Measurements from ENCODE around the gene NPAS3.

The NPAS3 gene

GRCh38 chr14:33781236-33781635, 842.6 kb downstream of the NPAS3 start:
- no peak for DNase-seq

DNA sequence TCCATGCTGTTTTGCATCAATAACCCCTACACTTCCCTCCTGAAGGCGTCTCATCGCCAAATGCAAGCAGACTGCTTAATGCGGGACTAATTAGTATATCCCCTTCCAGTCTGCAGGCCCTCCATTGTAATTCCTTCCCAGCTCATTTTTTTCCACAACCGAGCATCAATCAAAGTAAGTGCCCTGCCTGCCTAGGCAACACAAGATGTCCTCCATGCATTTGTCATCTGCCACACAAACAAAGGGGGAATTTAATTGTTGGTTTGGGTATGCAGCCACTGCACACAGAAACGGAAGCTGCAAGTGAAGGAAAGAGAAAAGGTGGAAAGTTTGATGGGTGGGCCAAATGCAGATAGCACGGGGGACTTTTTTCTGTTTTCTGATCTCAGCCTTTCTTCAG, 844.2 kb downstream of the NPAS3 start:
- DNase-seq = no peak

- no peak for DNase-seq
Measured at GRCh38 chr14:33786091-33786825, 847.6 kb downstream of the NPAS3 start.

DNA sequence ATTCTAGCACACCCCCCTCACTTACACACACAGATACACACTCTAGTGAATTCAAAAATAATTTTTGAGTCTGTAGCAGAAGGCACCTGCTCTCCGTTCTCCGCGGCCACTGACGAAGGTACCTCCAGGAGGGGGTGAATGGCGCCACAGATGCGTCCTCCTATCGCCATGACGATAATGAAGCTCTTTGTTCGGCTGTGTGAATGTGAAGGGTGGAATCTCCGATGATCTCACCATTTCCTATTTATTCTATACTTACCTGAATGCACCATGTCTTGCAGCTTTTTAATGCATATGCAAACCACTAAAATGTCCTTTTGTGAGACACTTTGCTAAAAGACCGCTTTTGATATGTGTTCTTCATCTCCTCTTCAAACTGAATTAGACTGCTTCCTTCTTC, 849.5 kb downstream of the NPAS3 start:
- DNase-seq = no peak

DNA sequence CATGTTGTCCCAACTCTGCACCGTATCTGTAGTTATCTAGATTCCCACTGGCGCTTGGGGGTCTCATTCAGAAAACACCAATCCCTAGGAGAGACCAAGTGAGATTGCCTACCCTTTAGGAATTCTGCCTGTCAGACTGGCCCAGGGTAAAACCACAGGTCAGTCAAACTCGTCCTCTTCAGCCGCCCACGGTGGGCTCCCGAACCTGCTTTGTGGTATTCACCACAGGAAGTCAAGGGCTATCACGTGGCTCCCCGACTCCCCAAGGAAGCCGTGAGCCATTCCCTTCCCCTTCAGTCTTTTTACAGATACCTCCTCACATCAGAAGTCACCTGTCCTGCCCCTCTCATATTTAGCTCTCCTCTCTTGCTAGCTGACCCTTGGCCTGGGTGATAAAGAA, 852.3 kb downstream of the NPAS3 start:
- DNase-seq = no peak

DNA sequence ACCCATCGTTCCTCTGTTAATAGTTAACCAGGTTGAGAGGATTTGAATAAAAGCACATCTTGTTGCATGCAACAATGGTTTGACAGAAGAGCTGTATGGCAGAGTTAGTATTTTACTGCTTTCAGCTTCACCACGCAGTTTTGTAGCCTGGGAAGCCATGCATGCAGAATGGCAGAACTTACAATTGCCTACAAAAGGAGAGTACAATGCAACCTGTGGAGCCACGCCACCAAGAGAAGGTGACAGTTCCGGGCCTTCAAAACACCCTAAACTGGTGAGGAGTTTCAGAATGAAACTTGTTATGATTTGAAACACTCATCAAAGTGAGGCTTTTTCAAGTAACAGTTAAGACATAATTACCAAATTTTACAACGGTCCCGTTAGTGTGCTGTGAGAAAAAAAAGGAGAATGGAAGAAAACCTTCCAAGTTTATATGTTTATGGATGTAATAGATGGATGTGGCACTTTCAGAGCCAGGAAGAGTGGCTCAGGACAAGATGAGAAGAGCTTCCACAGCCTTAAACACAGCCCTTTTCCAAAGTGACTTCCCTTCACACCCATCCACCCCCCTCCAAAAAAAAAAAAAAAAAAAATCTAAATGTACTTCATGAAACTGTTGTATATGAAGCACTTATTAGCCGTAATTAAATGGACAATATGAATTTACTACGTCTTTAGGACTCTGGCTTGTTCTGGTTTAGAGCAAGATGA, 853.5 kb downstream of the NPAS3 start:
- DNase-seq = no peak

GRCh38 chr14:33792720-33793368, 854.2 kb downstream of the NPAS3 start:
- peak; percentile 51 for DNase-seq

GRCh38 chr14:33793398-33794110, 854.9 kb downstream of the NPAS3 start:
- DNase-seq = no peak

- DNase-seq = no peak
Measured at GRCh38 chr14:33794791-33795305, 856.2 kb downstream of the NPAS3 start.

DNA sequence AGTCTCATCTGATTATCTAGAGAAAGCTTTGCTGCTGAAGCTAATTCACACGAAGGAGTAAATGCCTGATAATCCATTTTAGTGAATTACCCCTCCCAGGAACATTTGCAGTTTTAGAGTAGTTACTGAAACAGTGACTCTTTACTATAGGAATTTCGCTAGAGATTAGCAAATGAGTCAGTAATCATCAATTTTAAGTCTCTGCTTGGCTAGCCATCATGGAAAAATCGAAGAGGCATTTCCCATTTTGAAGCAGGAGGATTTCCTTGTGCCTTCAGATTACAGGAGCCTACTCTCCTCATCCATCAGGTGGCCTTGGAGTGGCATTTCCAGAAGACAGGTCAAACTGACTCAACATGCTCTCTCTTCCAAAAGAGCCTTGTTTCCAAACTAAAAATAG, 857.7 kb downstream of the NPAS3 start:
- no peak for DNase-seq

DNA sequence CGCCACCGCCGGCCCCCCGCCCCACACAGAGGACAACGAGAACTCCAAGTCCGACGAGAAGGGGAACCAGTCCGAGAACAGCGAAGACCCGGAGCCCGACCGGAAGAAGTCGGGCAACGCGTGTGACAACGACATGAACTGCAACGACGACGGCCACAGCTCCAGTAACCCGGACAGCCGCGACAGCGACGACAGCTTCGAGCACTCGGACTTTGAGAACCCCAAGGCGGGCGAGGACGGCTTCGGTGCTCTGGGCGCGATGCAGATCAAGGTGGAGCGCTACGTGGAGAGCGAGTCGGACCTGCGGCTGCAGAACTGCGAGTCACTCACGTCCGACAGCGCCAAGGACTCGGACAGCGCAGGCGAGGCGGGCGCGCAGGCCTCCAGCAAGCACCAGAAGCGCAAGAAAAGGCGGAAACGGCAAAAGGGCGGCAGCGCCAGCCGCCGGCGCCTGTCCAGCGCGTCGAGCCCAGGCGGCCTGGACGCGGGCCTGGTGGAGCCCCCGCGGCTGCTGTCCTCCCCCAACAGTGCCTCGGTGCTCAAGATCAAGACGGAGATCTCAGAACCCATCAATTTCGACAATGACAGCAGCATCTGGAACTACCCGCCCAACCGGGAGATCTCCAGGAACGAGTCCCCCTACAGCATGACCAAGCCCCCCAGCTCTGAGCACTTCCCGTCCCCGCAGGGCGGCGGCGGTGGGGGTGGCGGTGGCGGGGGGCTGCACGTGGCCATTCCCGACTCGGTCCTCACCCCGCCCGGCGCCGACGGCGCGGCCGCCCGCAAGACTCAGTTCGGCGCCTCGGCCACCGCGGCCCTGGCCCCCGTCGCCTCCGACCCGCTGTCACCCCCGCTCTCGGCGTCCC, 861.3 kb downstream of the NPAS3 start:
- DNase-seq = no peak

- no peak for DNase-seq
Measured at GRCh38 chr14:33800735-33801163, 862.1 kb downstream of the NPAS3 start.

DNA sequence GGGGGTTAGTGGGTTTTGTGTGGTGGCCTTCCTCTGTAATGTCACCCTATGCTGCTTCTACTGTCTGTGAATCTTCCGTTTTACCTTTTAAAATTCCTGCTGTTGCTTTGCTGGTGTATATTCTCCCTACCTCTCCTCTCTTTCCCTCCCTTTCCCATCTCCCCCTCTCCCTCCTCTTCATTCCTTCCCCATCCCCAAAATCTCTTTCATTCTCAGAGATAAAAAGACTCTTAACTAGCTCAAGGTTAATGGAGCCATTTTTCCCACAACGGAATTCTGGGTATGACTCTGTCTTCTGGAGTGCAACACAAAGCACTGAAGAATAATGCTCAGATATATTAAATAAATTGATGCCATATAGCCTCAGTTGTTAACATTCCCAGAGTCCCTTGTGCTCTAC, 864.1 kb downstream of the NPAS3 start:
- no peak for DNase-seq

DNA sequence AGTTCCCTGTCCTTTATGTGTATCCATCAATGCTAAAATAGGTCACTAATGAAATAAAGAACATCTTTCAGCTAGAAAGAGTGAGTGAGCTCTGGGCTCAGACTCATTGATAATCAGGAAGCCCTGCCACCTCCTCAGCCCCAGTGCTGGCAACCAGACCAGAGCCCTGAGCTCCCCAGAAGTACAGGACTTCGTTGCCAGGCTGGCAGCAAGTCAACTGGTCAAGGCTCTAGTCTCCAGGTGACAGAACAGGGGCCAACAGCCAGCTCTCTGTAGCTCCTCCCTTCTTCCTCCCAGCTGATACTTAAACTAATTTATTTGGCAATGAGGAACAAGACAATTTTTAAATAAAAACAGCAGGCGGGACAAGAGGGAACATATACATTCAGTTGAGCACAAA, 866.9 kb downstream of the NPAS3 start:
- no peak for DNase-seq

- DNase-seq = no peak
Measured at GRCh38 chr14:33806905-33807304, 868.2 kb downstream of the NPAS3 start.

- DNase-seq = no peak
Measured at GRCh38 chr14:33808187-33808586, 869.5 kb downstream of the NPAS3 start.

DNA sequence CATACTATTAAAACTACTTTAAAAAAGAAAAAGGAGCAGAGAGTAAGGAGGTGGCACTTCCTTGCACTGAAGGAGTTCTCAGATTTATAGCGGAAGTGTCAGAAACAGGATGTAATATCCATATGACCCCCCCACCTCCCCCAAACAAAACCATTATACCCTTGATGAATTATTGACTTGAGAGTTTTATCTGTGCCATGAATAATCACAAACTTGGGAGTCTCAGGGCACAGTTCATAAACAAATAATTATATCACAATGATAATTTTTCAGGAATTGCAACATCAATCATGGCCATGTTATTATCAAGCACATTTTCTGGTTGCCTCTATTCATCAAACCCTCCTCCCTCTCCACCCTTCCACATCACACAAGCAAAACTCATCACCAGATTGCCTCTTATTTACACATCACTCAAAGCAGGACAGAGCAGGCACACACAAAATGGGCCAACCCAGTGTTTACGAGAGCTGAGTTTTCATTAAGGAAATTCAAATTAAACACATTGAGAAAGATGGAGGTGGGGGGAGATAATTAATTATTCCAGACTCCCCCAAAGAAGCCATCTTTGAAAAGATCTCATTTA, 870.8 kb downstream of the NPAS3 start:
- DNase-seq = no peak

GRCh38 chr14:33810308-33810707, 871.6 kb downstream of the NPAS3 start:
- no peak for DNase-seq

DNA sequence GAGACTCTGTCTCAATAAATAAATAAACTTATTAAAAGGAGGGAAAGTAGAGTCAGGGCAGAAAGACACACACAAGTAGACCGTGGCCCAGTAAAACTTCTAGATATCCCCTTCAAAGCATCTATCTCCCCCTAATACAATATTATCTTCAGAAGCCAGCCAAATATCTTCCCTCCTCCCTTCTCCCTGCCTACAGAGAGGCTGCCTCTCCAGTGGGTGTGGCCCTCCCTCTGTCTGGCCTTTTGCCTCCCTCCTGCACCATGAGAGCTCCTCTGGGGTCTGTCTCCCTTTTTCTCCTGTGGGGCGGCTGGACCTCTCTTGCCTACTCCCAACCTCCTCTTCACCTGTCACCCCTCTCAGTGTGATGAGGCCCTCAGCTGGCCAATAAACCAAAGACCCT, 873.0 kb downstream of the NPAS3 start:
- no peak for DNase-seq

DNA sequence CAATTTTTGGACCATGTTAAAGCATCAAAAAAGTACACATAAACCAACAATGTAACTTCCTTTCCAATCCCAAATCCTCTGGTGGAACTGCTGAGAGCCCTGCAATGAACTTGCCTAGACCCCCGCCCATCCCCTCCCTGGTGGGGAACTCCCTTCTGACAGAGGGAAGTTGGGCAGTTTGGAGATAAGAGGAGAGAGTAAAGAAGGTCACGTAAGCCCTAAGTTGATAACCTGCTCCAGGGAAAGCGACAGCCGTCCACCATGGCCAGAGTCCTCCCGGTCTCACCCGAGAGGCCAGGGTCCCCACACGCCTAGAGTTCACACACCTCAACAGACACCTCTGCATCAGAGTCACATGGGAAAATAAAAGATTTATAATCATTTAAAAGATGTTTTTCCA, 873.5 kb downstream of the NPAS3 start:
- no peak for DNase-seq

DNA sequence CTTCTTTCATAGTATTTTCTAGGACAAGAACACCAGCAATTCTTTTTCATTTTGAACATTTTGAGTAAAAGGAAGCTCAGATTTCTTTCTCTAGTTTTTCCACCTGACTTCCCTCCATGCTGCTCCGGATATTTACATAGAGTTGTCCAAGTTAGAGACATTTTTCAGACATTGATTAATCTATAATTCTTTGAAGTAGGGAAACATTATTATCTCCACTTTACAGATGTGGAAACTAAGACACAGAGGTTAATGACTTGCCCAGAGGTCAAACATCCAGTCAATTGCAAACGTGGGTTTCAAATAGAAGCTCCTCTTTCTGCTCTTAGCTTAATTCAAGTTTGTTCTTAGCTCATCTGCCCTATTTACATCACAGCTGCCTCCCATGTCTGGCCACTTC, 873.9 kb downstream of the NPAS3 start:
- no peak for DNase-seq

DNA sequence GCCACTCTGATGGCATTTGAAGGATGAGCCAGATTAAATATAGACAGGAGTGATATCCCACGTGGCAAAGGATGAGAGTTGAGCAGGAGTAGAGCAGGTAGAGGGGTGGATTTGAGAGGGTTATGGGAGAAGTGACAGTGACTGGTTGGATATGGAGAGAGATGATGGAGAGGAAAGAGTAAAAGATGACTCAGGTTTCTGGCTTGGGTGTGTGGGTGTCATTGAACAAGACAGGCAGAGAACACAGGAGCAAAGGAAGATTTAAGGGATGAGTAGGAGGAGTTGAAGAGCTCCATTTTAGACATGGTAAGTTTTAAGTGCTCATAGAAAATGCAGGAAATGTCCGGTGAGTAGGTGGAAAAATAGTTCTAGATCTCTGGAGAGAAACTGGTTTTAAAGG, 875.3 kb downstream of the NPAS3 start:
- DNase-seq = no peak

Data from CD4-positive, alpha-beta T cell treated with Interleukin-17A for 1 hour (primary cell).